WI38 (cell line): Measurements from ENCODE around the gene ZNF561.

Experiments used
- H3K4me3 ChIP-seq: 2 replicates; pipeline ENCODE4 v1.5.1; 2011; ENCODE audit warnings: low read depth, mild to moderate bottlenecking, control low read depth, low read length
- CTCF ChIP-seq: IDR thresholded peaks from 2 replicates; pipeline ENCODE4 v1.5.1; 2012; ENCODE audit warnings: low read depth, mild to moderate bottlenecking, control low read depth, low read length

The ZNF561 gene

DNA sequence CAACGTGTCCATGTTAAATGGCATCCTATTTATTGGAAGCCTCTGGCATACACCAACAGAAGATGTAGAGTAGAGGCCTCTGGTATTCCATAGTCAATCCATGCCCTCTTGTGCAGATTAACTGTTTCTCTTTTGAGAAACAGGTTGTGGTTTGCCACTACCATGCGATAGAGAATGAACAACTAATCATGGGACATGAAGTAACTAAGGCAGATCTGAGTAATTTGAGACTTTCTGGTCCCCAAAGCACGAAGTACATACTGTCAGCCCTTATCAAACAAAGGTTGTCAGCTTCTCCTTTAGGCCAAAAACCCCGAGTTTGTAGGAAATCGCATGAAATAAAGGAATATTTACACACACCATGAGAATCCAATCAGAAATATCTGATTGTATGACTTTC lies 40.3 kb downstream of the ZNF561 start:
- no peak for TF ChIP-seq CTCF
- H3K4me3 ChIP-seq = no peak overlapping the region

DNA sequence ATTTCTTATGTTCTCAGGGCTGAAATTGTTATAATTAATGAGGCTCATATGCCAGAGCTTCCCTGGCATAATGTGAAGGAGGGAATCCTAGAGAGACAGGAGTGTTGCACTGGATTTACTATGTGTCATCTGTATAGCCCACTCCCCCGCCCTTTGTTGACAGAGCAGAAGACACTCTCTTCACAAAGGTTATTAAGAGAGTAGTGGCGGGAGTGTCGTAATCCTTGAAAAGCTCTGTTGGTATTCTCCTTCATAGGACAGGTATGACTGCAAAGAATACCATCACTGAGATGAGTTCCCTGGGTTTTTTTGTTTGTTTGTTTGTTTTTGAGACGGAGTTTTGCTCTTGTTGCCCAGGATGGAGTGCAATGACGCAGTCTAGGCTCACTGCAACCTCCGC lies 50.8 kb downstream of the ZNF561 start:
- TF ChIP-seq CTCF = no peak
- no peak overlapping the region for H3K4me3 ChIP-seq

DNA sequence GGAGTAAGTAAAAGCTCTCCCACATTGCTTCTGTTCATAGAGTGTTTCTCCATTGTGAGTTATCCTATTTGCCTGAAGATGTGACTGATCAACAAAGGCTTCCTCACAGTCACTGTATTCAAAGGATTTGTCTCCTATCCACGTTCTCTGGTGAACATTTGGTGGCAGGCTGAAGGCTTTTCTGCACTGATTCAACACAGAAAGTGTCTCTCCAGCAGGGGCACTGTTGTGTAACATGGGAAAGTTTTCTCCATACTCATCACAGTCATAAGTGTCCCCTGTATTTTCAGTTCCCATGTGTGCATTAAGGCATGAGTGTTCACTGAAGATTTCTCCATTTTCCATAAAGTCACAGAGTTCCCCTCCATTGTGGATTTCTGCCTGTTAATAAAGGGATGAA lies 54.3 kb downstream of the ZNF561 start:
- no peak overlapping the region for H3K4me3 ChIP-seq
- no peak for TF ChIP-seq CTCF

- TF ChIP-seq CTCF = no peak
- no peak overlapping the region for H3K4me3 ChIP-seq
Measured at GRCh38 chr19:9565900-9566705, 54.9 kb downstream of the ZNF561 start.
